HG03103 (cell line): Measurements from ENCODE around the gene SOHLH2.

Source experiments
- ATAC-seq: cut with Tn5 transposase; IDR thresholded peaks from one replicate; pipeline ENCODE4 v1.9.1; 2021; ENCODE audit warnings: low read depth; ENCODE audit not compliant: unreplicated experiment

Gene SOHLH2

DNA sequence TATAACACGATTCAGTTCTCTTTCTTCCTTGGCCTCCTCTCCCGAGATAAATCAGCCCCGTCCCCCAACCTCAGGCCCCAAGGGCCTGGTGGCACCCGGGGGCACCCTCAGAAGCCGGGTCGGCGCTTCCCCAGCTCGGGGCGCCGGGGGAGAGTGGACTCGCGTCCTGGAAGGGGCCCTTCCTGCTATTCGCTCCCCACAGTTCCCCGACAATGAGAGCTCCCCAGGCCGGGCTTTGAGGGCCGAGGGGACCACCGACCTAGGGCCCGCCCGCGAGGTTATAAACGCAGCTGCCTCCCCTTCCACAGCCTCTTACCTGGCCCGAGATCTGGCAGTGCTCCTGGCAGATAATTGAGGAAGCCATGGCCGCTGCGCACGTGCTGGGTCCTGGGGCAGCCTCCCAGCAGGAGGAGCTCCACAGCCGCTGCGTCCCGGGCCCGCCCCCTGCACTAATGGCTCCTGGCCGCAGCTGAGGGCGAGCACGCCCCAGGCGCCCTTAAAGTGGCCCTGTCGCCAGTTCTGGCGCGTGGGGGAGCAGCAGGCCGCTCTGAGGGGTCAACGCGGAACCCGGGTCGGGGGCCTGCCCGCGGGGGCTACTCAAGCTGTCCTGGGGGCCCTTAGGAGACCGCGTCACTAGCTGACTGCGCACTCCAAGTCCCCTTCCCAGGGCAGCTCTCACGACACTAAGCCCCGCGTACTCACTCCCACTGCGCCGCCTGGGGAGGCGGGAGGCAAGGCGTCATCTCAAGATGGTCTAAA, at the start of gene SOHLH2:
TSS of gene SOHLH2 (minus strand) at position 394 of the 759 bp plus-strand sequence. CDS start at position 364, 30 bp downstream.
- ATAC-seq, result no peak

- ATAC-seq, result no peak
Measured at GRCh38 chr13:36261976-36262375, 47.6 kb upstream of the SOHLH2 start.

DNA sequence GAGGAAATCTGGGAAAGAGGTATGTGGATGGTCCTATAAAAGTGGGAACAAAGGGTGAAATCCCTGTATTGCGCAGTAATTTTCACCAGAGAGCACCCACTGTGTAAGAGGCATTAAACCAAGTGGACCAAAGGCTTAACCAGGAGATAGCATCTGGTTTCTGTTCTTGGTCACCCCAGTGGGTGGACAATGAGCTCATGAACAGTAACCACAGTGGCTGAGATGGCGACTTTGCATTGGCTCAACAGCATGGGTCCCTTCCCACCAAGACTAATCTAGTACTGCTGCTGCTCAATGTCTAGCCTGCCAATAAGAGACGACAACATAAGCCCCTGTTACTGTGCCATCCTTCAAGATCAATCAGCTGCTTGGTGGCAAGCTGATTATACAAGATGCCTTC, 46.7 kb upstream of the SOHLH2 start:
- no peak for ATAC-seq

DNA sequence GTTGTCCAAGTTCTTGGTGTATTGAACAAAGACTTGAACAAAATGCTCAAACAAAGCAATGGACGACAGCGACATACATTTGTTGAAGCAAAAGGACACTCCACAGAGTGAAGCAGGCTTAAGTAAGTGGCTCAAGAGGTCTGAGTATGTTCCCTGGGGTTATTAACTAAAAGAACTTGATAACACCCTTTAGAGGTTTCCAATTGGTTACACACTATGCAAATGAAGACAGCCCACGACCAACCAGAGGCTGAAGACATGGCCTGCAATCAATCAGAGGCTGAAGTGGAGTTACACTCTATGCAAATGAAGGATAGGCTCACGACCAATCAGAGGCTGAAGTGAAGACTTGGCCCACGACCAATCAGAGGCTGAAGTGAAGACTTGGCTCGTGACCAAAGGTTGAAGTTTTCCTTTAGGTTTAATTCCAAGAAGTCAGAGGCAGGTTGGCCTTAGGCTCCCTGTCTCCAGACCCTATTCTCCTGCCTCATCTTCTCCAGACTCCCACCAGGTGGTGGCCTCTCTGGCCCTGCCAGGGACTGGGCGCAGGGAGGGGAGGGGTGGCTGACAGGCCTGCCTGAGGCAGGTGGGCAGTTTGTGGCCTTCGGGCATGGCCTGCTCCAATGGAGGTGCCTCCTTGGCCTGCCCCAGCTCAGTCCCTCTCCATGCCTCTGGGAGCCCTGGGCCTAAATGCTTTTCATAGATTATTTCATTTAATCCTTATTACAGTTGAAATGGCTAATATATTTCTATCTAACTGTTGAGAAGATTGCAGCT, 45.2 kb upstream of the SOHLH2 start:
- ATAC-seq, result no peak

DNA sequence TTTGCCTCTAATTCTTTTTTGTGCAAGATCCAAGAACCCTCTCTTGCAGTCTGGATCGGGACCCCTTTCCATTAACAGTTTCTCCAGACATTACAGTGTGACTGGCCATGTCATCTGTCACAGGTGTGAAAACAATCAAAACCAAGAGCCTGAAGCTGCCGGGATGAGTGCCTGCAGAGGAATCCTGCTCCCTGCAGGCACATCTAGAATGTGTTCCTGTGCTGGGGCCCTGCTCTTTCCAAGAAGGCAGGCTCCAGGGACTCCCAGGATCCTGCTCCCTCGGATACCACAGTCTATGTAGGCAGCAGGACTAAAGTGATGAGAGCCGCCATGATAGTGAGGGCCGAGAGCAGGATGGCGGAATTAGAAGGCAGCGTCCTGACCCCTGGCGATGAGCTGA, 44.5 kb upstream of the SOHLH2 start:
- no peak for ATAC-seq

DNA sequence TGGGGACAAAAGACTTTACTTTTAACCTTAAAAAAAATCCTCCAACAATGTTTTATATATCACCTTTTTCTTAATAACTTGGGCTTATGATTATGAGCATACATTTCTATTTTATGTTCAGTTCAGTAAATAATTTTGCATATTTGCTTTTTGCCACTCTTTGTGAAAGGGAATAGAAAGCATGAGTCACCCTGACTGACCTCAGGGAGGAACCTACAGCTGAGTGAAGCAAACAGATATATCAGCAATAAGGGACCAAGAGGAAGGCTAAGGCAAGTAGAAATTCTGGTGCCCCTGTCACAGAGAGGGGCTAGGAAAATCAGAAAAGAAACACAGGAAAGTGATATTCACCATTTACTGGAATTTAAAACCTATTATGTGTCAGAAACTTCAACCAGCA, 37.2 kb upstream of the SOHLH2 start:
- peak; percentile 70 for ATAC-seq

DNA sequence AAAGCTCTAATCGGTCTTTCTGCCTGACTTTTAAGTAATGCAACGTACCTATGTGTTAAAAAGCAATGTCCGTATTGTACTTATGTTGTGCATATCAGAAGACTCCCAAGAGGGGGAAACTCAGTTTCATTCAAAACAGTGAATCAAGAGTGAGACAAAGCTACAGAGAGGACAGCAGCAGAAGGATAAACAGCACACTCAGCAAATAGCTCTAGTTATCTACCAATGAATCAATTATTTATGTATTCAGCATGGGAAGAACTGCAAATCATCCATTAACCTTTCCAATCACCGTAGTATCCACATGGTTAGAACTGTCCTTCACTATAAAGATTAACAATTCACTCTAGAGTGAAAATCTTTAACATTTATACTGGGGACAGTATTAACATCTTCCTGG, 36.7 kb upstream of the SOHLH2 start:
- ATAC-seq, result no peak

DNA sequence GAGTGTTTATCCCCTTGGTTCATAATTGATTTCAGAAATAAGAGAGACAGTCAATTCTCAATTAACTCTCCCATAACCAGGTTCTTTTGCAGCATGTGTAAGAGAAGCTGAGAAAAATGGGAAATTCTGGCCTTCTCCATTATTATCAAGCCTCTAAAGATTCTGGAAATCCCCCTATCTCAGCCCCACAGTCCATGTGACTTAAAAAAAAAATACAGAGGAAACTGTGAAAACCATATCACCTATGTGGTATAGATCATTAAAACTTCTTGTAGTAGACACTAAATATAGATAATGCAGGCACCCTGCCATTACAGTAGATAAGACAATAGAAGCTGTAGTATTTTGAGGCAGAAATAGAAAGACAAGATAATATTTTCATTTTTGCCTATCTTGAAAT, 34.3 kb upstream of the SOHLH2 start:
- no peak for ATAC-seq

GRCh38 chr13:36244990-36245389, 30.6 kb upstream of the SOHLH2 start:
- no peak for ATAC-seq

- ATAC-seq, result no peak
Measured at GRCh38 chr13:36244073-36244472, 29.7 kb upstream of the SOHLH2 start.

DNA sequence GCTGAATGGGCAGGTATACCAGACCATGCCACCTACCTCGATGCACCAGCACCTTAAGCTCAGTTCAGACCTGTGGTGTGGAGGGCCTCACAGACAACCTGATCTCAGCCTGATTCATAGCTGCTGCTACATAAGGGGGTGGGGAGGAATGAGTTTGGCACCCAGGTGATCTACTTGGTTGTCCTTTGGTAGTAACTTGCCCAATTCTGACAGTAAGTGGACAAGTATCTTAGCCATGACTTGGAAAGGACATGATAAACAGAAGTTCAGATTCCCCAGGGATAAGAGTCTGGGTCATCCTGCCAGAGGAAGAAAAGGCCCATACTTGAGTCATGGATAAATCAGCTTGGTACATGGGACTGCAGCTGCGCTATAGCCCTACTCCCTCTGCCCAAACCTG, 28.4 kb upstream of the SOHLH2 start:
- ATAC-seq, result no peak

GRCh38 chr13:36231236-36231635, 16.9 kb upstream of the SOHLH2 start:
- no peak for ATAC-seq

- ATAC-seq, result no peak
Measured at GRCh38 chr13:36224730-36225129, 10.4 kb upstream of the SOHLH2 start.

DNA sequence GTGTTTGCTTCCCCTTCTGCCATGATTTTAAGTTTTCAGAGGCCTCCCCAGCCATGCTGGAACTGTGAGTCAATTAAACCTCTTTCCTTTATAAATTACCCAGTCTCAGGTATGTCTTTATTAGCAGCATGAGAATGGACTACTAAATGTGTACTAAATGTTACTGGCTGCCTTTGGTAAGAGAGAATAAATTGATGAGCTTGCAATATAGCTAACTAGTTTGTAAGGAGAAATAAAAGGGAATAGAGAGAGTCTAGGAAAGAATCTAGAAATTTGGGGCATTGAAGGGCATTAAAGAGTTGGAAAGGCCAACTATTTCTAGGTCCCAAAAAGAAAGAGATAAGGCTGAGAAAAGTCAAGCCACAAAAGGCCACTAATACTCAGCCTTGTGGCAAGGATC, 5.5 kb upstream of the SOHLH2 start:
- ATAC-seq, result no peak

DNA sequence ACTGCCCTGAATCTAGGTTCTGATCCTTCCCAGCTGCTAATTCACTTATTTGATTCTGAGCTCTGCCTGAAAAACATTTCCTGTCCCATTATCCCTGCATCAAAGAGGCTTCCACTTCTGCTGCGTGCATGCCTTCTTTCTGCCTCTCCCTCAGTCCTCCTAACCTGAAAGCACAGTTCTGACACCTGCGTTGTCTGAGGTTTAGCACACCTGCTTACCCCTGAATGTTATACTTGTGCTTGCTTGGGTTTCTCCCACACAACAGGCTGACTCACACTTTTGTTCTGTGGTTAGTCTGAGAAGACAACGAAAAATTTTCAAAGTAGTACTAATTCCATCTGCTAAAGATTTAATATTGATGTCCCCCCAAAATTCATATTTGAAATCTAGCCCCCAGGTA, 3.1 kb upstream of the SOHLH2 start:
- no peak for ATAC-seq

DNA sequence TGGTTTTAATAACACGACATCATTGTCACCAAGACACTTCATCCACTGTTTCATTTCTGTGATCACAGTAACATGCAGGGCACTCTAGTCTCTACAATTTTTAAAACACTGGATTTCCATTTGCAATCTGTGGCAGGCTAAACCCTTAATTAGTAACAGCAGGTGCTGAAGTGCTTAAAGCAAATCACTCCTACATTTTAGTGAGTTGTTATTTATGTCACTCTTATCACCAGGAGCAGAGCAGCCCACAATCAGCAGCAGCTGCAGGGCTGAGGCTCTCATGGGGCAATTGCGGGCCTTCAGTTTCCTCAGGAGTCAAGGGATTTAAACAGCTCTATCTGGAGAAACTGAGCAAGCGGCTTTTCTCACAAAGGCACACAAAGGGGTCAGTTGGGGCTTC, 1.6 kb downstream of the SOHLH2 start:
- ATAC-seq, result no peak

- no peak for ATAC-seq
Measured at GRCh38 chr13:36211567-36211966, 2.8 kb downstream of the SOHLH2 start.

GRCh38 chr13:36210738-36211137, 3.6 kb downstream of the SOHLH2 start:
- ATAC-seq, result no peak

- no peak for ATAC-seq
Measured at GRCh38 chr13:36207672-36208071, 6.7 kb downstream of the SOHLH2 start.

- ATAC-seq, result no peak
Measured at GRCh38 chr13:36193151-36193855, 21.1 kb downstream of the SOHLH2 start.

GRCh38 chr13:36192166-36192565, 22.2 kb downstream of the SOHLH2 start:
- ATAC-seq, result no peak
